HL-60/S4 (cell line): Measurements from ENCODE around the gene RNF222.
"Not testable (repeated sequence)": the region's sequence is repeated elsewhere in the genome, so short reads cannot be mapped to it uniquely, and the experiment has no call there.

ENCODE experiments used
- in situ Hi-C: fragments of 300-500 bp; cut with MboI; formaldehyde crosslinking; loops from 2 replicates; pipeline ENCODE4 v1.14.3; 2022; ENCODE audit warnings: low sequenced_read_pairs

The RNF222 gene

DNA sequence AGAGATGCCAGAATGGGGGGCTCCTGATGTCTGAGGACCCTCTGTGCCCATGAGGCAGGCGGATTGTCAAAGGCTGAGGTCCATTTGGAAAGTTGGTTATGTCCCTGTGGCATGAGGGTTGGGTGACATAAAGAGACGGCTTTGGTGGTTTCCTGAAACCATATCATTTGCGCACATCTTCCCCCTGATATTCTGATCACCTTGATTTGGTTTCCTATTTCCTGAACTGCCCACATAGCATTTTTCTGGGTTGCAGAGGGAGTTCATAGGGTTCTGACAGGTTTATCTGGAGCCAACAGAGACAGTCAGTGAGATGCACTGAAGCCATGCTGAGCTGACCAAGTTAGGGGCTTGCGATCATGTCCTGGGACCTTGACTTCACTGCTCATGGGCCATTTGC, 15.7 kb upstream of the RNF222 start:
- in situ Hi-C loops: loop anchor here (25.0 kb wide), 1 partner anchor 324 kb away; the partner anchor contains the start of gene CCDC42

DNA sequence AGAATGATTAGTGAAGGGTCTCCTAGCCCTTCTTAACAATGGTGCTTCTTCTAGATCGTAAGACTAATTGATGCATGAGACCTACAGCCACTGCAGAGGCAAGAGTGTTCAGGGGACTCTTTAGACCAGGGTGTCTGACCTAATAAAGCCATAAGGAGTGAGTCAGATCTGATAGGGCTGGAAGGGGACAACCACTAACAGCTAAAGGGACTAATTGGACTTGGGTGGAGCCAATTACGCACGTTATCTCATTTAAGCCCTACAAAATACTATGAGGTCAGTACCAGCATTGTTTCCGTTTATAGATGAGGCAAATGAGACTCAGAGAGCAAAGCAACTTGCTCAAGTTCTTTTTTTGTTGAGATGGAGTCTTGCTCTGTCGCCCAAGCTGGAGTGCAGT, 14.5 kb upstream of the RNF222 start:
- in situ Hi-C loops: loop anchor here (25.0 kb wide), 1 partner anchor 325 kb away; the partner anchor contains the start of gene CCDC42

DNA sequence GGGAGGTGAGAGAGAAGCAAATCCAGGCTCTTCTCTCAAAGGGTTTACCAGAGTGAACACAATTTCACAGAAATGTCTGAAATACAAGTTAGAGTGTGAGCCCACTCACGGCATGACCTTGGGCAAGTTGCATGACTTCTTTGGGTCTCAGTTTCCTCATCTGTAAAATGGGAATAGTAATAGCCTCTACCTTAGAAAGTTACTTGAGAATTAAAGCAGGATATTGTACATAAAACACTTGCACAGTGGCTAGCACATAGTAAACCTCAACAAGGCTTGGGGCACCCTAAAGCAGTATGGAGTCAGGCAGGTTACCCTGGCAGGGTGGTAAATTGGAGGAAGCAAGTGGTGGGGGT, 13.2 kb upstream of the RNF222 start:
- in situ Hi-C loops: loop anchor here (25.0 kb wide), 1 partner anchor 326 kb away; the partner anchor contains the start of gene CCDC42

DNA sequence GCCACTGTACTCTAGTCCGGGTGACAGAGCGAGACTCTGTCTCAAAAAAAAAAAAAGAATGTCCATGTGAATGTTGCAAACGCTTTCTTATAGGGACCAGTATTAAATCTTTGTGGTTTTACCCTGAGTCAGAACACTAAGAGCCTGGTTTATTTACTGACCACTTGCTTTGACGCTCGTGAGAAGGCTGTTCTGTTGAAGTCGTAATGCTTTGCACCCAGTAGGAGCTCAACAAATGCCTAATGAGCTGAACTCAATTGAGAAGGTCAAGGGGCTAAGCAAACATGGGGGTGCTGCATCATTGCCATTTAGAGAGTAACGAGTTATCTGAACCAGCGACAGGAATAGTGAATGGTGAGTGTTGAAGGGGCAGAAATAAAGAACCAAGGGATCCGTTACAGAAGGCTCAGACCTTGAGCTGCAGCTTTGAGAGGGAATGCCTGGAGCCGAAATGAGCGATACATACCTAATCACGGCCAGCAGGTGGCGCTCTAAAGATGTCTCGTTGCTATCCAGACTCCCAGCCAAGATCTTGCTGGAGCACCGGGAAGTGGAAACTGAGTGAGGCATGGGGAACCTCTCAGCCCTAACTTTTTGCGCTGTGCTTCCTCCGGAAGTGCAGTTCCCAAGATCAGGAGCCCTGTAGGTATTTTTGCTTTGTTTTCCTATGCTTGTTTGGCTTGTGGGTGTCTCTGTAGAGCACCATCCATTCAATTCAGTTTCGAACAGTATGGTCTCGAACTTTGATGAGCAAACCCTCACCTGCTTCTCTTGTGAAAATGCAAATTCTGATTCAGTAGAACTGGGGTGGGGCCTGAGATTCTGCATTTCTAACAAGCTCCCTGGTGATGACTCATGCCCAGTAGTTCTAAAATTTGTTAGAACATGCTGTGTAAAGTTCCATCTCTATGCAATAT, 12.6 kb upstream of the RNF222 start:
- in situ Hi-C loops: loop anchor here (25.0 kb wide), 1 partner anchor 327 kb away; the partner anchor contains the start of gene CCDC42

DNA sequence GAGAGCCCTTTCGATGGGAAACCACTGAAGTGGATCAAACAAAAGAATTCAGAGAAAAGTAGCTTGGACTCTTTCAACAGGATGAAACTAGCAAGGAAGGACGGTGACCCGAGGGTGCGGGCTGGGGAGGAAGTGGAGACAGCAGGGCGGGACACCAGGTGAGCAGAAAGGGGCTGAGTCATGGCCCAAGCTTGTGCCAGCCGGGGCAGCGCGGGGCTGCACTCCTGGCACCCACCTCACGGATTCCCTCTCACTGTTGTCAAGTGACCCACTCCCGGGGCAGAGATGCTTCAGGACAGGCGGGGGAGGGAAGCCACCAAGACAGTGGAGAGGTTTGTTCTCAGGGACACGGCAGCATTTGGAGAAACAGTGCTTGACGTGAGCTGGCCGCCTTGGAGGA, 10.7 kb upstream of the RNF222 start:
- in situ Hi-C loops: loop anchor here (25.0 kb wide), 1 partner anchor 329 kb away; the partner anchor contains the start of gene CCDC42

DNA sequence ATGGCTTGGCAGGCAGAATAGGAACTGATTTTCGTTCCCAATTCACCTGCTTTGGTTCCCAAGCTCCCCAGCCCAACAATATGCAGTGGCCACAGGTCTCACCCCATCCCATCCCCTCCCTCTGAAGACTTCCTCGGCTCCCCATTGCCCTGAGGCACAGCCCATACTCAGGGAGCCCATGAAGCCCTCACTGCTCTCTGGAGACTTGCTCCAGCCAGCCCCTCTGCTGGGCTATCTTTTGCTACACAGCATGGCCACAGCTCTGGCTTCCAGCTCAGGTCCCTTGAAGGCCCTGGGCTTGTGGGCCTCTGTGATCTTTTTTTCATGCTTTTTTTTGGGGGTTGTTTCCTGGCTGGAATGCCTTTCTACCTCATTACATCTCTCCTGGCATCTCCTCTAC, 8.5 kb upstream of the RNF222 start:
- in situ Hi-C loops: loop anchor here (25.0 kb wide), 1 partner anchor 331 kb away; the partner anchor contains the start of gene CCDC42

DNA sequence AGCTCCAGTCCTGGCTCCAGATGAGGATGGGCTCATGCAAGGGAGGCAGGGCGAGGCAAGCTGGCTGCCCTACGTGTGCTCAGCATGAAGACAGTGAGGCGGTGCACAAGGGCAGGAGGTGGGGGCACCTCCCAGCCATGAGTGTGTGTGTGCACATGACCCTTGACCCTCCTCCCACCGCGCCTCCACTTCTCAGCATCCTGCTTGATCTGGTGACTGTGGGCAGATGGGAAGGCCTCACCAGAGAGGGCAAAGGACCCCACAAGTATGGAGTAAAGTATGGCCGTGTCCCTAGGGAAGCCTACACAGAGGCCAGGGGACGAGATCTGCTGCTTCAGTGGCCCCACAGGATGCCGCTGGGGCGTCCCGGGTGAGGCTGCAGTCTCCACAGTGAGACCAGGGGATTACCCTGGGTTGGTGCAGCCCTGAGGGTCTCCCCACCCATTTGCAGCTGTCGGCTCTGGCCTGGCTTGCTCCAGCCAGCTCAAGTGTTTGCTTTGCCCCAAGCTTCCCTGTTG, 7.9 kb upstream of the RNF222 start:
- in situ Hi-C loops: loop anchor here (25.0 kb wide), 1 partner anchor 332 kb away; the partner anchor contains the start of gene CCDC42

DNA sequence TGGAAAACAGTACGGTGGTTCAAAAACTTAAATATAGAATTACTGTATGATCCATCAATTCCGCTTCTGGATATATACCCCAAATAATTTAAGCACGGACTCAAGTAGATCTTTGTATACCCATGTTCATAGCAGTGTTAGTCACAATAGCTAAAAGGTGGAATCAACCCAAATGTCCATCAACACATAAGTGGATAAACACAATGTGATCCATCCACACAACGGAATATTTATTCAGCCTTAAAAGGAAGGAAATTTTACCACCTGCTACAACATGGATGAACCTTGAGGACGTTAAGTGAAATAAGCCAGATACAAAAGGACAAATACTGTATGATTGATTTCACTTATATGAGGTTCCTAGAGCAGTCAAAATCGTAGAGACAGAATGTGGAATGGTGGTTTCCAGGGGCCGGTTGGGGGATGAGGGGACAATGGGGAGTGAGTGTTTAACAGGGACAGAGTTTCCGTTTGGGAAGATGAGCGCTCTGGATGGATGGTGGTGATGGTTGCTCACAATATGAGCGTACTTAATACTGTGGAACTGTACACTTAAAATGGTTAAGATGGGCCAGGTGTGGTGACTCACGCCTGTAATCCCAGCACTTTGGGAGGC, 5.4 kb upstream of the RNF222 start:
- in situ Hi-C loops: loop anchor here (25.0 kb wide), 1 partner anchor 334 kb away; the partner anchor contains the start of gene CCDC42

DNA sequence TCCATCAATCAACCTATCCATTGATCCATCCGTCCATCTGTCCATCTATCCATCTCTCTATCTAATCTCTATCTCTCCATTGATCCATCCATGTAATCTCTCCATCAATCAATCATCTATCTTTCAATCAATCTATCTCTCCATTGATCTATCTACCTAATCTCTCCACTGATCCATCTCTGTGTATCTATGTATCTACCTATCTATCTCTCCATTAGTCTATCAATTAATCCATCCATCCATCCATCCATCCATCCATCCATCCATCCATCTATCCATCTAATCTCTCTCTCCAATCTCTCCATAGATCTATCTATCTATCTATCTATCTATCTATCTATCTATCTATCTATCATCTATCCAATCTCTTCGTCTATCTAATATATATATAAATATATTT, 3.5 kb upstream of the RNF222 start:
- in situ Hi-C loops: loop anchor here (25.0 kb wide), 1 partner anchor 336 kb away; the partner anchor contains the start of gene CCDC42

DNA sequence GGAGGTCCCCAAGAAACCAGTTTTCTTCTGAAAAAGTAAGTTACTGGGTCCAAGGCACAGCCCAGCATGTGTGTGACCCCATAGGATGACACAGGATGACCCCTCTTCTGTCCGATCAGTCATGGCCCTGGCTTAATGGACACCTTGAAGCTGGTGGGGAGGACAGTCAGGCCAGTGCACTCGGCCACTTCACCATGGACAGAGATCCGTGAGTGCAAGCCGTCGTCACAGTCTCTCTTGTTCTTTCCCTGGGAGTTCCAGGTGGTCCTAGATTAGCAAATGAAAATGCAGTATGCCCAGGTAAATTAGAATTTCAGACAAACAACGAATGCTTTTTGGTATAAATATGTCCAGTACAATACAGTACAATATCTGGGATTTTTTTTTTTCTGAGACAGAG, 1.4 kb upstream of the RNF222 start:
- in situ Hi-C loops: no loop called here

DNA sequence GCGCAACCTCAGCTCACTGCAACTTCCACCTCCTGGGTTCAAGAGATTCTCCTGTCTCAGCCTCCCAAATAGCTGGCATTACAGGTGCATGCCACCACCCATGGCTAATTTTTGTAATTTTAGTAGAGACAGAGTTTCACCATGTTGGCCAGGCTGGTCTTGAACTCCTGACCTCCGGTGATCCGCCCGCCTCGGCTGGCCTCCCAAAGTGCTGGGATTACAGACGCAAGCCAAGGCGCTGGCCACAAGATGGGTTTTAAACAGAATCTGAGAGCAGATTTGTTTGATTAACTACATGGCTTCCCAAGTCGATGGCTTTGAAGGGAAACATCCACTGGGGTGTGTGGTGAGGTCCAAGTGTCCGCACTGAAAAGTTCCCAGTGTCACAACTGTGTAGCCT, 3.1 kb downstream of the RNF222 start:
- in situ Hi-C loops: not testable (repeated sequence)

DNA sequence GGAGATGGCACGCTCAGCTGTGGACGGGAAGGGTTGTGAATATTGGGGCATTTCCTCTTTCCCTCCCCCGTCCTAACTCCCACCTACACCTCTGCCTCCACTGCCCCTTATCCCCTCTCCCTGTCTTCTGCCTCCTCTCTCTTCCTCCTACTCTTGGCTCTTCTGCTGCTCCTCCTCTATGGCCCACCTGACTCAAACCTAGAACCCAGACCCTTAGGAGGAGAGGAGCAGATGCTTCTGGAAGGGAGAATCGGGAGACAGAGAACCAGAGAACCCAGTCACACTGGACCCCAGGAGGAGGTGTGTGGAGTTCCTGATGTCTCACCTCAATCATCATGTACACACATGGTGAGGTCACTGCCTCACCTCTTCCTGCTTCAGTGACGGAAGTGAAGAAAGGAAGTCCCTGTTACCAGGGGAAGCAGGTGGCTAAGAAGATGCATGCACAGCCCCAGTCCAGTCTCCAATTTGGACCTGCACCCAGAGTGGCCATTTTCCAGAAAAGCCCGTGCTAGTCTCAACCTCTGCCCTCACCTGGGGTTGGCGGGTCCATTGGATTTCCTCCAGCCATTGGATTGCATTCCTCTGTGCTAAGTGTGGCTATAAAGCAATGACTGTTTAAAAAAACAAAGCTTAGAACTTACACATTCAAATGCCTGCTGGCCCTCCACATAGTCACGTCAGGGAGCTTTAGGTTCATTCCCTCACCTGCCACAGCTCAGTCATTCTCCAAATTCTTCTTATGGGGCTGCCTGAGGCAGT, 4.0 kb downstream of the RNF222 start:
- in situ Hi-C loops: no loop called here

DNA sequence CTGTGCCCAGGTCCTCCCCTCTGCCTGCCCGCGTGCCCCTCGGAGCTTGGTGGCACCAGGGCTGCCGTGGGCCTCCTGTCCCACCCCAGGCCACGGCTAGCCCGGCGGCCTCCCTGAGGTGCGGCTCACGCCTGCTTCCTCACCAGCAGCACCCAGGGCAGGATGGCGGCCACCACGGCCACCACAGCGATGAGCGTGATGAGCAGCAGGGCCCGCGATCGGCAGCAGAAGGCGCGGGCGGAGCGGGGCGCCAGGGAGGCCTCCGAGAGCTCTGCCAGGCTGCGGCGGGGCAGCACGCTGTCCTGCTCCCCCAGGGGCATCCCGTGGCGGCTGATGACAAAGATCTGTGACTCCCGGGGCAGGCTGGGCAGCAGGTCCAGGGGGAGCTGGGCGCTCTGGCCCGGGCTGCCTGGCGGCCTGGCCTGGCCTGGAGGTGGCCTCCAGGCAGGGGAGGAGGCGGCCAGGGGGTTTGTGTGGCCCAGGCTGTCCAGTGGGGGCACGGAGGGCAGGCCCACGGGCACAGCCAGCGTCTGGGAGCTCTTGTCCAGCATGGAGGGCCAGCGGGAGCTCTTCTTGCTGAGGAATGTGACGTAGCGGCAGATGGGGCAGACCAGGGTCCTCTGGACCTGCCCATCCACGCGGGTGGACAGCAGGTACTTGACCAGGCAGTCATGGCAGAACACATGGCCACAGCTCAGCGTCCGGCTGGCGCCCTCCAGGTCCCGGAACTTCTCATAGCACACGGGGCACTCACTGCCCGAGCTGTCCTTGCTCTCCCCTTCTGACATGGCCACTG, 4.8 kb downstream of the RNF222 start:
- in situ Hi-C loops: no loop called here

DNA sequence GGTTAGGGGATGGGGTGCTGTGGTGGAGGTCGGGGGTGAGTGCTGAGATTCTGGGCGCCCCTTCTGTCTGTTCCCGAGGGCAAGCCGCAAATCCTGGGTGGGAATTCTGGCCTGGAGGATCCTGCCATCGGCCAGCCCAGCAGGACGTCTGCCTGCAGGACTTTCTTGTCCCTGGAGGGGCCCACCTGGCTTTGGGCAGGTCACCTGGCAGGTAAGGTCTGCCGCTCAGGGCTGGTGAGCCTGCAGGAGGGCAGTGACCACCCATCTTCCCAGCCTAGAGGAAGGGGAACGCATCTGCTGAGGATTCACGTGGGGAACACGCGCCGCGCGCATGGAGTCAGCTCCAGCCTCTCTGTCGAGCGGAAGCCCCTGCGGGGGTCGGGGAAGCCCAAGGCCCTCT, 5.4 kb downstream of the RNF222 start:
- in situ Hi-C loops: no loop called here

DNA sequence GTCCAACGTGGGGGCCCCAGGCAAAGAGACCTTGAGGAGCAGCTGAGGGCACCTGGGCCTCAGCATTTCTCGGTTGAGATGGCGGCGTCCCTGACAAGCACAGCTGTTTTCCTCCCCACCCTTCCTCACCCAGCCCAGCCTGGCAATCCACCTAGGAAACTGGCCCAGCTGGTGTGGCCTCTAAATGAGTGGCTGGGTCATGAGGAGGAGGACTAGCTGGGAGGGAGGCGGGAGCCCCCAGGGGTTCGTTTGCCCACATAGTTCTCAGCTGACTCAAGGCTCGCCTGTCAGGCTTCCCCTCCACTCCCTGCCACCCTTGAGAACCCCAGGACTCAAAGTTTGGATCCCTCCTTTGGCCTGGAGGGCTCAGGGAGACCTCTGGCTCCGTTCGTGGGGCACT, 5.9 kb downstream of the RNF222 start:
- in situ Hi-C loops: no loop called here

DNA sequence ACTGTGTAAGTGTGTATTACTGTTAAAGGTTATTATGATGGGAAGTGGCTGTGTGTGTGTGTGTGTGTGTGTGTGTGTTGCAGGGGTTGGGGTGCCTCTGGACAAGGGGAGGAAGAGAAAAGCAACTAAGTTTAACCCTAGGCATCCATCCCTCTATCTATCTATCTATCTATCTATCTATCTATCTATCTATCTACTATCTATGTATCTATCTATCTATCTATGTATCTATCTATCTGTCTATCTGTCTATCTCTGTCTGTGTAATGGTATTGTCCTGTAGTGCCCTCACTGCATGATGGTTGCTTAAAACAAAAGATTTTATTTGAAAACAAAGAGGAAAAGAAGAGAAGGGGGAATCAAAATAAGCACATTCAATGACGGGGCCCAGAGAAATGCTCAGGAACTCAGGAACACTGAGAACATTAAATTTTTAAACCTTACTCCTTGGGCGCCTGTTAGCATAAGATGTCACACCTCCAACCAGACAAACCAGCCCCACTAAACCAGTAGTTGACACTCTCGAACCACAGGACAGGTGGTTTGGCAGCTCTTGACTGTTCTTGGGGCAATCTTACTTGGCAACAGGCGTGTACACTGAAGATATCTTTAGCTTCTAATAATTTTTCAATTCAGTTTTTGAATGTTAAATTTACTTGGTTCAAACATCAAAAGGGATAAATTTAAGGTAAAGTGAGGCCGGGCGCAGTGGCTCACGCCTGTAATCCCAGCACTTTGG, 9.5 kb downstream of the RNF222 start:
- in situ Hi-C loops: no loop called here

DNA sequence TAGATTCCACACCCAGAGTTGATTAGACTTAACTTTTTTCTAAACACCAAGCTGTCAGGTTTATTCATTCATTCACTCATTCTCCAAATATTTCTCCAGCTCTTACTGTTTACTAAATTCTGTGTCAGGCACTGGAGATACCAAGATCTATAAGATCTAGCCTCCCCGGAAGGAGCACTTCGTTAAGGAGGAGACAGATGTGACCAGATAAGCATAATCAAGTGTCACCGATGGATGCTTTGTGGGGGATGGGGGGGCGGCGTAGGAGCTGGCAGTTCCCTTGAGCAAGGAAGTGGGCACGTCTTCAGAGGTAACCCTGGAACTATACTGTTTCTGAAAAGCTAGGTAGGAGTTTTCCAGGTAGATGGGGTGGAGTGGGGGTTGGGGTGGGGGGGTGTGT, 10.8 kb downstream of the RNF222 start:
- in situ Hi-C loops: no loop called here

DNA sequence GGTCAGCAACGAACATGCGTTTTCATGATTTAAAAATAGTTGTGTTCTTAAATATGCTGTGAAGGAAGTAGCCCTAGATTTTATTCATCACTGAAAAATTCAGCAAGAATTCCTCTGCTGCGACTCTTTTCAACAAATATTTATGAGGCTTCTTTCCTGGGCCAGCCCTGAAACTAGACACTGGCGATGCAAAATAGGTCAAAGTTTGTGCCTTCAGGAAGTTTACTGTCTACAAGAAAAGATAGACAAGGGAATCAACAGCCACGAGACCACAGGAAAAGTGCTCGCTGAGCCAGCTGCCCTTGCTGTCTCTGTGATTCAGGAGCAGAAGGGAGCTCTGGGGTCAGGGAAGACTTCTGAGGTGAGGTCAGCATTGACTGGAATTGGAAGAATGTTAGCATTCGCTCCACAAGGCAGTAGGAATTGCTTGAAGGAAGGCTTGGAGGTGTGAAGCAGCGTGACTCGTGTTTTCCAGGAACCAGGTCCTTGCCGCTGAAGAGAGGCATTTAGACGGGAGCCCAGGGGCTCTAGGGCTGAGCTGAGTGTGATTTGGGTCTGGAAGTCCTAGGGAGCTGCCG, 12.7 kb downstream of the RNF222 start:
- in situ Hi-C loops: no loop called here
